Osteoblast (primary cell): ENCODE results near the gene ADGRE2. TPM values are rescaled to one million over a fixed set of nuclear protein-coding genes. Genes with fewer than 3 reads are reported as not detected.

ENCODE experiments used
- DNase-seq: peaks from one replicate; pipeline ENCODE4 v3.0.0; 2011; ENCODE audit warnings: low spot score, mixed read lengths; ENCODE audit not compliant: insufficient read length; ENCODE audit errors: missing footprints
- H2AFZ ChIP-seq: 2 replicates; pipeline ENCODE4 v1.6.0; 2011; ENCODE audit warnings: mild to moderate bottlenecking, low read length
- H3K27ac ChIP-seq: 2 replicates; pipeline ENCODE4 v1.5.1; 2011; ENCODE audit warnings: mild to moderate bottlenecking, low read depth, low read length, moderate library complexity
- H3K27me3 ChIP-seq: 2 replicates; pipeline ENCODE4 v1.6.0; 2012; ENCODE audit warnings: mild to moderate bottlenecking, control low read depth, inconsistent platforms, low read length, moderate library complexity; ENCODE audit not compliant: insufficient read depth
- H3K36me3 ChIP-seq: 2 replicates; pipeline ENCODE4 v1.5.1; 2011; ENCODE audit warnings: mild to moderate bottlenecking, low read length, control low read depth, moderate library complexity; ENCODE audit not compliant: insufficient read depth
- H3K4me1 ChIP-seq: 2 replicates; pipeline ENCODE4 v1.5.1; 2011; ENCODE audit warnings: mild to moderate bottlenecking, low read length, control low read depth, moderate library complexity; ENCODE audit not compliant: insufficient read depth
- H3K4me2 ChIP-seq: 2 replicates; pipeline ENCODE4 v1.6.0; 2011; ENCODE audit warnings: mild to moderate bottlenecking, low read length; ENCODE audit not compliant: insufficient read depth
- H3K4me3 ChIP-seq: fragments of 200-600 bp; sonication (generic); 3 replicates; pipeline ENCODE4 v1.5.1; 2012; ENCODE audit warnings: mild to moderate bottlenecking, low read length, inconsistent platforms; ENCODE audit not compliant: insufficient read depth
- H3K79me2 ChIP-seq: 2 replicates; pipeline ENCODE4 v1.6.0; 2012; ENCODE audit warnings: mild to moderate bottlenecking, low read length, control low read depth, inconsistent platforms; ENCODE audit not compliant: insufficient read depth
- H3K9me3 ChIP-seq: 2 replicates; pipeline ENCODE4 v1.5.1; 2011; ENCODE audit warnings: low read depth, low read length, control low read depth
- H4K20me1 ChIP-seq: 2 replicates; pipeline ENCODE4 v1.6.0; 2012; ENCODE audit warnings: mild to moderate bottlenecking, low read length, control low read depth; ENCODE audit not compliant: insufficient read depth
- total RNA-seq: library from RNA; depleted of rRNA; stranded (reverse); fragments of >200 nt; gene quantifications from 2 replicates; pipeline ENCODE4 v1.2.3, GENCODE V29; 2012
- TF ChIP-seq, protein P1 (sequence below): IDR thresholded peaks from 2 replicates; pipeline ENCODE4 v1.5.1; 2011; ENCODE audit warnings: mild to moderate bottlenecking, low read depth, low read length, moderate library complexity; ENCODE audit errors: extremely low read depth

ADGRE2 gene
- total RNA-seq, 1 donor, result 0.72 TPM

DNA sequence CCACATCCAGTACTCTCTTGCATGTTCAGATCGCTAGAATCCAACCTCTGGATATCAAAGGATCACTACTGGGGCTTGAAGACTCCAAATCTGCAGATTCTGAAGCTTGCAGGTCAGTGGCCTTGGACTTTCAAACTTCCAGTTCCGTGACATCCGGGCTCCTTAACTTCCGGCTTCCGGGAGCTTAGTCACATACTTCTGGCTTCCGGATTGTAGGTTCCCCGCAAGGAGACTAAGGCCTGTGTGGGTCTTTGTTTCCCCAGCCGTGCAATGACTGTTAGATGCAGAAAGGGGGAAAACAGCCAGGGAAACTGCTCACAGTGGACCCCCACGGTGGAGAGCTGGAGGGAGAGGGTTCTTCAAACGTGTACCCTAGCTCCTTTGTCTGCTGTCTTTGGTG lies 47.2 kb downstream of the ADGRE2 start:
- no peak for DNase-seq
- Histone ChIP-seq H3K4me2 (no peak overlapping the region), H3K27ac (no peak overlapping the region), H3K9me3 (no peaks in the 10 kb centered on the region), H2AFZ (no peak overlapping the region), H3K4me1 (no peaks in the 10 kb centered on the region), H3K4me3 (no peak overlapping the region), H3K36me3 (no peaks in the 10 kb centered on the region), H3K79me2 (no peaks in the 10 kb centered on the region), H3K27me3 (no peaks in the 10 kb centered on the region), H4K20me1 (no peaks in the 10 kb centered on the region)
- TF ChIP-seq, protein P1, sequence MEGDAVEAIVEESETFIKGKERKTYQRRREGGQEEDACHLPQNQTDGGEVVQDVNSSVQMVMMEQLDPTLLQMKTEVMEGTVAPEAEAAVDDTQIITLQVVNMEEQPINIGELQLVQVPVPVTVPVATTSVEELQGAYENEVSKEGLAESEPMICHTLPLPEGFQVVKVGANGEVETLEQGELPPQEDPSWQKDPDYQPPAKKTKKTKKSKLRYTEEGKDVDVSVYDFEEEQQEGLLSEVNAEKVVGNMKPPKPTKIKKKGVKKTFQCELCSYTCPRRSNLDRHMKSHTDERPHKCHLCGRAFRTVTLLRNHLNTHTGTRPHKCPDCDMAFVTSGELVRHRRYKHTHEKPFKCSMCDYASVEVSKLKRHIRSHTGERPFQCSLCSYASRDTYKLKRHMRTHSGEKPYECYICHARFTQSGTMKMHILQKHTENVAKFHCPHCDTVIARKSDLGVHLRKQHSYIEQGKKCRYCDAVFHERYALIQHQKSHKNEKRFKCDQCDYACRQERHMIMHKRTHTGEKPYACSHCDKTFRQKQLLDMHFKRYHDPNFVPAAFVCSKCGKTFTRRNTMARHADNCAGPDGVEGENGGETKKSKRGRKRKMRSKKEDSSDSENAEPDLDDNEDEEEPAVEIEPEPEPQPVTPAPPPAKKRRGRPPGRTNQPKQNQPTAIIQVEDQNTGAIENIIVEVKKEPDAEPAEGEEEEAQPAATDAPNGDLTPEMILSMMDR, result no peak

DNA sequence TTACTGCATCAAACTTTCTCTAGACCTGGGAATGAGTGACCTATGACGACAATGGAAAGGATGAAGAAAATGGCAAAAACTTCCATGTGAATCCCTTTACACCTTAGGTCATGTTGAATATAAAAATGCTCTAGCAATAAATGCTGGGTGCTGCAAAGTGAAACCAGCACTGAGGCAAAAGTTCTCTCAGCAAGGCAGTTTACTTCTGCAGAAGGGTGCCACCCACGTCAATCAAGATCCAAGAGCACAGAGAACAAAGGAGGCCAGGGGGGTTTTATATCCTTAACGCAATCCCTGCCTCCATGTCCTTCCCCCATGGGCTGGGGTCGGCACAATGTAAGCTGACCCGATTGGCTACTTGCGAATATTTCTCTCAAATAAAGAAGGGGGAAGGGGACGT lies 49.8 kb downstream of the ADGRE2 start:
- H3K4me2 ChIP-seq, result no peak overlapping the region
- peaks cover 5% of the 10 kb centered on the region for H3K9me3 ChIP-seq
- no peak for DNase-seq
- H3K27ac ChIP-seq, result no peak overlapping the region
- H2AFZ ChIP-seq, result no peak overlapping the region
- H3K79me2 ChIP-seq, result no peaks in the 10 kb centered on the region
- no peaks in the 10 kb centered on the region for H3K27me3 ChIP-seq
- TF ChIP-seq, protein P1, result no peak
- H3K4me1 ChIP-seq, result no peaks in the 10 kb centered on the region
- no peaks in the 10 kb centered on the region for H3K36me3 ChIP-seq
- no peaks in the 10 kb centered on the region for H4K20me1 ChIP-seq
- H3K4me3 ChIP-seq, result no peak overlapping the region

DNA sequence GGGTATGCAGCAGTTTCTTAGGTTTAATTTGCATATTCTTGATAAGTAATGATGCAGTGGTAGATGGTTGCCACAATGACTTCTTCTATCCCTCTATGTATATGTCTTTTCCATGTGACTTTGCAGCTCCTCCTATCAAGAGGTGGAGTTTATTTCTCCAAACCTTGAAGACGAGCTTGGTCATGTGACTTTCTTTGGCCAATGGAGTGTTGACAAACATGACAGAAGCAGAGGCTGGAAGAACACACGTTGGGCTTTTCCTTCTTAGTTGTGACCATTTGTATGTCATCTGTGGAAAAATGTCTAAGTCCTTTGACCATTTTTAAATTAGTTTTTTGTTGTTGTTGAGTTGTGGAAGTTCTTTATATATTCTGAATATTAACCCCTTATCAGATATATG lies 56.2 kb downstream of the ADGRE2 start:
- no peaks in the 10 kb centered on the region for H3K4me1 ChIP-seq
- no peaks in the 10 kb centered on the region for H3K79me2 ChIP-seq
- no peak for DNase-seq
- H2AFZ ChIP-seq, result no peak overlapping the region
- peaks cover 40% of the 10 kb centered on the region for H3K36me3 ChIP-seq
- no peak overlapping the region for H3K27ac ChIP-seq
- no peak overlapping the region for H3K4me3 ChIP-seq
- TF ChIP-seq, protein P1, result no peak
- H3K27me3 ChIP-seq, result no peaks in the 10 kb centered on the region
- peaks cover 44% of the 10 kb centered on the region for H3K9me3 ChIP-seq
- H3K4me2 ChIP-seq, result no peak overlapping the region
- no peaks in the 10 kb centered on the region for H4K20me1 ChIP-seq

DNA sequence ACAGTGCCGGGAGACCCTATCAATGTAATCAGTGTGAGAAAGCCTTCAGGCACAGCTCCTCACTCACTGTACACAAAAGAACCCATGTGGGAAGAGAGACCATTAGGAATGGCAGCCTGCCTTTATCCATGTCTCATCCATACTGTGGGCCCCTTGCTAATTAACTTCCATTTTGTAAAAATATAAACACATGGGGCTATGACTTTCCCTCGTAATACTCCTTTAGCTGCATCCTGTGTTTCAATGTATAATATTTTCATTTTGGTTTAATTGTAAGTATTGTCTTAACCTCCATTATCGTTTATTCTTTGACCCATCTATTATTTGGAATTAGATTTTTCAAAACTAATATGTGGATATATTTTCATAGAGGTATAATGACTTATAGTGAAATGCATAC lies 59.2 kb downstream of the ADGRE2 start:
- Histone ChIP-seq H4K20me1 (no peaks in the 10 kb centered on the region), H3K4me2 (no peak overlapping the region), H3K27me3 (no peaks in the 10 kb centered on the region), H3K27ac (no peak overlapping the region), H2AFZ (no peak overlapping the region), H3K36me3 (peaks cover 66% of the 10 kb centered on the region), H3K4me1 (no peaks in the 10 kb centered on the region), H3K9me3 (peaks cover 55% of the 10 kb centered on the region), H3K79me2 (no peaks in the 10 kb centered on the region), H3K4me3 (no peak overlapping the region)
- no peak for DNase-seq
- TF ChIP-seq, protein P1, result no peak
